ENCODE results near the gene LPIN3.

DNA sequence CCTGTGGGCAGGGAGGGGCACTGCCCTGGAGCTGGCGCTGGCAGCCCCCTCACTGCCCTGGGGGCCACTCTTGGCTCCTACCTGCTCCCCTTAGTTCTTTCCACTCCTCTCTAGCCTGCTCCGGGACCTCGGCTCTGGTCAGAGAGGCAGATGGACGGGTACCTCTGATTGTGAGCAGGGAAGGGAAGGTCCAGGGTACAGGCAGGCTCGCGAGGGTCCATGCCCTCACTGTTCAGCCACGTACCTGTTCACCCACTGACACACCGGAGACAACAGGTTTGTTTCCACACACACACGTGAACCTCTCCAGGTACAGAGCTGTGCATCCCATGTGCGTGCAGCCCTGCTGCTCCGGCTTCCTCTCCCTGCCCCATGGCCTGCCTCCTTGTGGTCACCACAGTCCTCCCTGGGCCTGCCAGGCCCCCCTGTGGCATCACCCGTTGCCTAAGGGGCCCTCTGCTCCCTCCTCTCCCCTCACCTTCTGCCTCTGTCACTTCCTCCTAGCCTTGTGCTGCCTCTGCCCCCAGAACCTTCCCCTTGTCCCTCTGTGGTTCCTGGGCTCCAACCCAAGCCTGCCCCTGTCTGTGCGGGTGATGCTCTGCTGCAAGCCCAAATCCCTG is 23.7 kb downstream of the LPIN3 start:
- no peak for TF ChIP-seq POLR2A (IDR thresholded peaks at IDR 0.05)
- TF ChIP-seq, protein P1, sequence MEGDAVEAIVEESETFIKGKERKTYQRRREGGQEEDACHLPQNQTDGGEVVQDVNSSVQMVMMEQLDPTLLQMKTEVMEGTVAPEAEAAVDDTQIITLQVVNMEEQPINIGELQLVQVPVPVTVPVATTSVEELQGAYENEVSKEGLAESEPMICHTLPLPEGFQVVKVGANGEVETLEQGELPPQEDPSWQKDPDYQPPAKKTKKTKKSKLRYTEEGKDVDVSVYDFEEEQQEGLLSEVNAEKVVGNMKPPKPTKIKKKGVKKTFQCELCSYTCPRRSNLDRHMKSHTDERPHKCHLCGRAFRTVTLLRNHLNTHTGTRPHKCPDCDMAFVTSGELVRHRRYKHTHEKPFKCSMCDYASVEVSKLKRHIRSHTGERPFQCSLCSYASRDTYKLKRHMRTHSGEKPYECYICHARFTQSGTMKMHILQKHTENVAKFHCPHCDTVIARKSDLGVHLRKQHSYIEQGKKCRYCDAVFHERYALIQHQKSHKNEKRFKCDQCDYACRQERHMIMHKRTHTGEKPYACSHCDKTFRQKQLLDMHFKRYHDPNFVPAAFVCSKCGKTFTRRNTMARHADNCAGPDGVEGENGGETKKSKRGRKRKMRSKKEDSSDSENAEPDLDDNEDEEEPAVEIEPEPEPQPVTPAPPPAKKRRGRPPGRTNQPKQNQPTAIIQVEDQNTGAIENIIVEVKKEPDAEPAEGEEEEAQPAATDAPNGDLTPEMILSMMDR (IDR thresholded peaks at IDR 0.05) = no peak

Data from uterus (tissue), 2 donors.